ENCODE results near the gene DBF4B.

DBF4B gene

DNA sequence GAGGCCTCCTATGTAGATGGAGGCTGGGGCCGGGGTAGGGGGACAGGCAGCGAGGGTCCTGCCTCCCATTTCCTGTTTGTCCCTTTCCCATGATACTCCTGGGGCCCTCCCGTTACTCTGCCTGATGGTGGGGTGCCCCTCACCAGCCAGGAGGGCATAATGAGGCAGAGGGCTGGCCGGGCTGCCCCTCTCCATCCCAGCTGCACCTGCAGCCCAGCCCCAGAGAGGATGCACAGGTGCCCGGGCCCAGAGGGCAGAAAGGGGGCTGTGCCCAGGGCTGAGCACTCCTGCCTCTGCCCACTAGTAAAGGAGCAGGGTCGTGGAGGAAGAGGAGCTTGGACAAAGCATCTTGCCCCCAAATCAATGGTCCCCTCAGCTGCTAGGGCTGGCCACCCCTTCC lies 60.8 kb downstream of the DBF4B start:
- no peak for DNase-seq (ENCODE audit: low read depth)
- TF ChIP-seq, protein P1, sequence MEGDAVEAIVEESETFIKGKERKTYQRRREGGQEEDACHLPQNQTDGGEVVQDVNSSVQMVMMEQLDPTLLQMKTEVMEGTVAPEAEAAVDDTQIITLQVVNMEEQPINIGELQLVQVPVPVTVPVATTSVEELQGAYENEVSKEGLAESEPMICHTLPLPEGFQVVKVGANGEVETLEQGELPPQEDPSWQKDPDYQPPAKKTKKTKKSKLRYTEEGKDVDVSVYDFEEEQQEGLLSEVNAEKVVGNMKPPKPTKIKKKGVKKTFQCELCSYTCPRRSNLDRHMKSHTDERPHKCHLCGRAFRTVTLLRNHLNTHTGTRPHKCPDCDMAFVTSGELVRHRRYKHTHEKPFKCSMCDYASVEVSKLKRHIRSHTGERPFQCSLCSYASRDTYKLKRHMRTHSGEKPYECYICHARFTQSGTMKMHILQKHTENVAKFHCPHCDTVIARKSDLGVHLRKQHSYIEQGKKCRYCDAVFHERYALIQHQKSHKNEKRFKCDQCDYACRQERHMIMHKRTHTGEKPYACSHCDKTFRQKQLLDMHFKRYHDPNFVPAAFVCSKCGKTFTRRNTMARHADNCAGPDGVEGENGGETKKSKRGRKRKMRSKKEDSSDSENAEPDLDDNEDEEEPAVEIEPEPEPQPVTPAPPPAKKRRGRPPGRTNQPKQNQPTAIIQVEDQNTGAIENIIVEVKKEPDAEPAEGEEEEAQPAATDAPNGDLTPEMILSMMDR (IDR thresholded peaks at IDR 0.05; ENCODE audit: low read length, missing control alignments) = no peak
- H3K4me3 ChIP-seq (replicated peaks; ENCODE audit: low read depth, low read length) = no peak overlapping the region

DNA sequence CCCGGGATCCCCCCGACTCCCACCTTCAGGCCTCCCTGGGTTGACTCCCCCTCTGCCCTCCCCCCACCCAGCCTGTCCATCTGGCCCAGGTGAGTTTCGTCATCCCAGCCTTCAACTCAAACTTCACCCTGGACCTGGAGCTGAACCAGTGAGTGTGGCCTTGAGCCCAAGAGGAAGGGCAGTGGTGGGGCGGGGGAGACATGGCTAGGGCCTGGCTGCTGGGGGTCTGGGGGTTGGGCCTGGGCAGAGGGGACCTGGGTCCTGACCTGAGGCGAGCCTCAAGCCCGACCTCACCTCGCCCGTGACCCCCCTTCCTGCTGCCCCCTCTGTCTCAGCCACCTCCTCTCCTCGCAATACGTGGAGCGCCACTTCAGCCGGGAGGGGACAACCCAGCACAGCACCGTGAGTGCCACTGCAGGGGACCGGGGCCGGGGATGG lies 61.2 kb downstream of the DBF4B start:
- no peak for DNase-seq (ENCODE audit: low read depth)
- TF ChIP-seq, protein P1 (IDR thresholded peaks at IDR 0.05; ENCODE audit: low read length, missing control alignments) = no peak
- no peak overlapping the region for H3K4me3 ChIP-seq (replicated peaks; ENCODE audit: low read depth, low read length)

DNA sequence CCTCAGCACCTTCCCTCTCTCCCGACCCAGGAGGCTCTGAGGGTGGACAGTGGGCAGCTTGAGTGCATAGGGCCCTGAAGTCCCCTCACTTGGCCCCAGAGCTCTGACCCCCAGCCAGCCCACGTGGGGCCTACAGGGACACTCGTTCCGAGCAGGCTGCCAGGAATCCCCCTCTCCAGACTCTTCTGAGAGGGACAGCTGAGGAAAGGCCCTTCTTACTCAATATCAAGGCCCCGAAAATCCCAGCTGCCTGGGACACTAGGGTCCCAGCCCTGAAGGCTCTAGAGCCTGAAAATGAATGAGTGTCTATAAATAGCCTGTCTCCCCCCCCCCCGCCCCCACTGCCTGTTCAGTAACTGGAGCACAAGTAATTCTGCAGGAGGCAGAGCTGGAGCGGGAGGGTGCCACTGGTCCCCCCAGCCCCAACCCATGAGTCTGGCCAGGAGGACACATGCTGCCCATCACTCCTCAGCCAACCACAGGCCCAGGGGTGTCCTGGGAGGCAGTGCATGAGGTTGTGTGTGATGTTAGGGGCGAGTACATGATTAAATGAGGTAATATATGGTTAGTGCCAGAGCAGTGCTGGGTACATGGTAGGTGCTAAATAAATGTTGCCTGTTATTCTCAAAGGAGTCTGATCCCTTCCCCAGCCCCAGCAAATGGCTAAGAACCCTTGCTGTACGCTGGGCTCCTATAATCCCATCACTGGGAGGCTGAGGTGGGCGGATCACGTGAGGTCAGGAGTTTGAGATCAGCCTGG lies 61.9 kb downstream of the DBF4B start:
- TF ChIP-seq, protein P1 (IDR thresholded peaks at IDR 0.05; ENCODE audit: low read length, missing control alignments) = no peak
- no peak for DNase-seq (ENCODE audit: low read depth)
- no peak overlapping the region for H3K4me3 ChIP-seq (replicated peaks; ENCODE audit: low read depth, low read length)

DNA sequence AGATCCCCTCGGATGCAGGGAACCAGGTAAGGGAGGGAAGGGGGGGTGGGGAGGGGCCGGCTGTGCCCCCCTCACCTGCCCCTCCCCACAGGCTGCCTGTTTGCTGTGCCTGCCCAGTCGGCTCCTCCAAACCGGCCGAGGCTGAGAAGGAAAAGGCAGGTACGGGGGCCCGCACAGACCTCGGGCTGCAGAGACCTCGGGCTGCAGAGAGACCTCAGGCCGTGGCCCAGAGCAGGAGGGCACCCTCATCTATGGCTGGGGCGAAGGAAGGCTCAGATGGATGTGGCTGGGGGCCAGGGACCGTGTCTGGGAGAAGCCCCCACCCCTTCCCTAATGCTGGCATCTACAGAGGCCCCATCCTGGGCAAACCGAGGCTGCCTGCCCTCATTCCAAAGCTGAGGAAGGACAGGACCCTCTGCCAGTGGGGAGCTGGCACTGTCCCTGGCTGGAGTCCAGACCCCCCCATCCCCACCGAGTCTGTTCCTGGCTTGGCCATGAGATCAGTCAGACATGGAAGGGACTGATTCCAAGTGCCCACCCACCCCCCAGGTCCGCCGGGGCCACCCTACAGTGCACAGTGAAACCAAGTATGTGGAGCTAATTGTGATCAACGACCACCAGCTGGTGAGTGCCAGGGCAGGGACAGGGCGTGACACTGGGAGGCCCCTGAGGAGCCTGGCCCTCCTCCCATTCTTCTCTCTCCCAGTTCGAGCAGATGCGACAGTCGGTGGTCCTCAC lies 64.0 kb downstream of the DBF4B start:
- TF ChIP-seq, protein P1 (IDR thresholded peaks at IDR 0.05; ENCODE audit: low read length, missing control alignments) = no peak
- H3K4me3 ChIP-seq (replicated peaks; ENCODE audit: low read depth, low read length) = no peak overlapping the region
- no peak for DNase-seq (ENCODE audit: low read depth)

DNA sequence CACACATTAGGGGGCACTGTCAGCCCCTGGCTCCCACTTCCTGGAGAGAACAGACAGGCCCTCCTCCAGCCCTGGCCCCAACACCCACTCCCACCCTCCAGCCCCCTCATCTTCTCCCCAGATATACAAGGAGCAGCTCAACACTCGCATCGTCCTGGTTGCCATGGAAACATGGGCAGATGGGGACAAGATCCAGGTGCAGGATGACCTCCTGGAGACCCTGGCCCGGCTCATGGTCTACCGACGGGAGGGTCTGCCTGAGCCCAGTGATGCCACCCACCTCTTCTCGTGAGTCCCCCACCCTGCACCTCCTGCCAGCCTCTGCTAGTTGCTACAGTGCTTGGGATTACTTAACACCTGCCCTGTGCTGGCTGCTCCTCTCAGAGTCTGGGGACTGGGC lies 64.7 kb downstream of the DBF4B start:
- DNase-seq (ENCODE audit: low read depth) = no peak
- H3K4me3 ChIP-seq (replicated peaks; ENCODE audit: low read depth, low read length) = no peak overlapping the region
- TF ChIP-seq, protein P1 (IDR thresholded peaks at IDR 0.05; ENCODE audit: low read length, missing control alignments) = no peak

DNA sequence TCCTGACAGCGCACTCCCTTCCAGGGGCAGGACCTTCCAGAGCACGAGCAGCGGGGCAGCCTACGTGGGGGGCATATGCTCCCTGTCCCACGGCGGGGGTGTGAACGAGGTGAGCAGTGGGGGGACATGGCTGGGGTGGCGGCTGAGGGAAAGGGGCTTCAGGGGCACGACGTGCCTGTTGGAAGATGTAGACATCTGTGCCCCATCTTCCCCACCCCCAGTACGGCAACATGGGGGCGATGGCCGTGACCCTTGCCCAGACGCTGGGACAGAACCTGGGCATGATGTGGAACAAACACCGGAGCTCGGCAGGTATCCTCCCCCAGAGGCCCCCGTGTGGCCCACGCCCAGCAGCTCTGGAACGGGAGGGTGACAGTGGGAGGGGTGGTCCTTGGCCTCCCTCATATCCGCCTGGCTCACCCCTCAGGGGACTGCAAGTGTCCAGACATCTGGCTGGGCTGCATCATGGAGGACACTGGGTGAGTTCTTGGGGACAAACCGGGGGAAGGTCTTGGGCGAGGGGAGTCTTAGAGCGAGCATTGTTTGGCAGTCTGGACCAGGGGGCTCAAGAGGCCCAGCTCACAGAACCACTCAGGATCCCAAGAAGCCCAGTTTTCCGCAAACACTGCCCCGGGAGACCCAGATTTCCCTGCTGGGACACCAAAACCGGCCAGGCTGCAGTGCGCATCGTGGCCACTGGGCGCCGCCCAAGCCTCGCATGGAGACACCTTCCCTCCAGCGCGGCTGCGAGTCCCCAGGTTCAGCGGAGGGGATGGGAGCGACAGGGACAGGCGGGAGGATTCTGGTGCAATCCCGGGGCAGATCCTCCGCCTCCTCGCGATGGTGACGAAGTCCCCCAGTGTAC lies 66.0 kb downstream of the DBF4B start:
- TF ChIP-seq, protein P1 (IDR thresholded peaks at IDR 0.05; ENCODE audit: low read length, missing control alignments) = peak; percentile 98
- H3K4me3 ChIP-seq (replicated peaks; ENCODE audit: low read depth, low read length) = peak overlapping the region; percentile 66
- peak; percentile 74 for DNase-seq (ENCODE audit: low read depth)

Data from fibroblast of pulmonary artery (primary cell).